Activated CD8-positive, alpha-beta memory T cell treated with anti-CD3 and anti-CD28 coated beads, Interleukin-2, amount 50 U/mL, for 4 hours (primary cell): ENCODE results near the gene HAUS2.
"Not testable (repeated sequence)": the region's sequence is repeated elsewhere in the genome, so short reads cannot be mapped to it uniquely, and the experiment has no call there.

Source experiments
- DNase-seq: peaks from one replicate; pipeline ENCODE4 v3.0.0-alpha.2; 2020

Gene HAUS2

GRCh38 chr15:42548249-42549031 lies at the start of gene HAUS2, which contains the start of gene LRRC57:
Gene HAUS2 (plus strand): TSS chr15:42548838. CDS start chr15:42548873, 35 bp downstream.
Gene LRRC57 (minus strand): TSS chr15:42548793. CDS start chr15:42548434, 359 bp downstream.
- DNase-seq: peak; percentile 91

GRCh38 chr15:42499858-42500609 lies 48.6 kb upstream of the HAUS2 start:
- no peak for DNase-seq

GRCh38 chr15:42502477-42502876 lies 46.2 kb upstream of the HAUS2 start:
- DNase-seq: no peak

- no peak for DNase-seq
Measured at GRCh38 chr15:42503825-42504224, 44.8 kb upstream of the HAUS2 start.

- DNase-seq: no peak
Measured at GRCh38 chr15:42504631-42505030, 44.0 kb upstream of the HAUS2 start.

GRCh38 chr15:42507514-42507913 lies 41.1 kb upstream of the HAUS2 start:
- no peak for DNase-seq

- no peak for DNase-seq
Measured at GRCh38 chr15:42508263-42508690, 40.4 kb upstream of the HAUS2 start.

GRCh38 chr15:42510258-42511006 lies 38.2 kb upstream of the HAUS2 start:
- no peak for DNase-seq

GRCh38 chr15:42511007-42511391 lies 37.6 kb upstream of the HAUS2 start:
- DNase-seq: no peak

- DNase-seq: no peak
Measured at GRCh38 chr15:42523331-42523730, 25.3 kb upstream of the HAUS2 start.

GRCh38 chr15:42528970-42529369 lies 19.7 kb upstream of the HAUS2 start:
- DNase-seq: no peak

- no peak for DNase-seq
Measured at GRCh38 chr15:42533246-42533645, 15.4 kb upstream of the HAUS2 start.

GRCh38 chr15:42544853-42545629 lies 3.6 kb upstream of the HAUS2 start:
- DNase-seq: no peak

- DNase-seq: no peak
Measured at GRCh38 chr15:42547918-42548248, 755 bp upstream of the HAUS2 start.

- DNase-seq: no peak
Measured at GRCh38 chr15:42549032-42549491, 424 bp downstream of the HAUS2 start.

- no peak for DNase-seq
Measured at GRCh38 chr15:42549741-42550392, 1.2 kb downstream of the HAUS2 start.

GRCh38 chr15:42553554-42553953 lies 4.9 kb downstream of the HAUS2 start:
- DNase-seq: no peak

GRCh38 chr15:42556550-42557207 lies 8.0 kb downstream of the HAUS2 start:
- DNase-seq: not testable (repeated sequence)

- no peak for DNase-seq
Measured at GRCh38 chr15:42558739-42559138, 10.1 kb downstream of the HAUS2 start.

GRCh38 chr15:42575188-42576039 lies 26.8 kb downstream of the HAUS2 start, which contains the start of gene STARD9:
Gene STARD9 (plus strand): TSS chr15:42575606. CDS start chr15:42575716, 110 bp downstream.
- DNase-seq: peak; percentile 94
